PC-9 (cell line): ENCODE measurements around the gene RPL19. TPM values are rescaled to one million over a fixed set of nuclear protein-coding genes. Genes with fewer than 3 reads are reported as not detected.

Source experiments
- BruUV-seq: library from RNA; stranded (reverse); fragments of 400-500 nt; replicated peaks from 2 replicates; lab custom pipeline; 2021; lab: Mats Ljungman, UMichigan
- CTCF ChIA-PET: fragments of 300-600 bp; sonication (Branson Sonifier 250); formaldehyde crosslinking; loops from one replicate; lab custom pipeline; 2022; ENCODE audit warnings: antibody characterized with exemption; lab: Charles Lee
- POLR2A ChIA-PET: fragments of 300-600 bp; sonication (Branson Sonifier 250); formaldehyde crosslinking; loops from one replicate; lab custom pipeline; 2022; ENCODE audit warnings: antibody characterized with exemption; ENCODE audit not compliant: unreplicated experiment; lab: Charles Lee
- DNase-seq, 2 experiments: peaks; one replicate each; pipeline versions ENCODE4 v3.0.0 to v3.0.0-alpha.2; 2015 to 2022; ENCODE audit warnings: mixed read lengths in 1 of 2
- H2AFZ ChIP-seq: fragments of 200-600 bp; sonication (generic); 2 replicates; pipeline ENCODE4 v1.8.1; 2017; ENCODE audit warnings: antibody characterized with exemption
- H3F3A ChIP-seq: fragments of 200-600 bp; sonication (generic); 2 replicates; pipeline ENCODE4 v1.8.1; 2017; ENCODE audit warnings: antibody characterized with exemption, mild to moderate bottlenecking, low read depth; ENCODE audit not compliant: insufficient read depth
- H3K27ac ChIP-seq: fragments of 200-600 bp; sonication (generic); 2 replicates; pipeline ENCODE4 v1.6.1; 2016; ENCODE audit warnings: mixed run types
- H3K27me3 ChIP-seq: fragments of 200-600 bp; sonication (generic); 2 replicates; pipeline ENCODE4 v1.6.1; 2016; ENCODE audit warnings: low read depth, mixed run types; ENCODE audit not compliant: insufficient read depth
- H3K36me3 ChIP-seq: fragments of 200-600 bp; sonication (generic); 2 replicates; pipeline ENCODE4 v1.6.1; 2016; ENCODE audit warnings: low read depth, mixed run types
- H3K4me1 ChIP-seq: fragments of 200-600 bp; sonication (generic); replicated peaks from 2 replicates; pipeline ENCODE4 v1.6.1; 2016; ENCODE audit warnings: mixed run types; ENCODE audit not compliant: insufficient read depth
- H3K4me2 ChIP-seq: fragments of 200-600 bp; sonication (generic); 2 replicates; pipeline ENCODE4 v1.6.1; 2017; ENCODE audit warnings: mixed run types
- H3K4me3 ChIP-seq: fragments of 200-600 bp; sonication (generic); 2 replicates; pipeline ENCODE4 v1.6.1; 2016; ENCODE audit warnings: mixed run types
- H3K79me2 ChIP-seq: fragments of 200-600 bp; sonication (generic); 2 replicates; pipeline ENCODE4 v1.6.1; 2017; ENCODE audit warnings: low read depth, mixed run types
- H3K9me2 ChIP-seq: fragments of 200-600 bp; sonication (generic); 2 replicates; pipeline ENCODE4 v1.8.1; 2017; ENCODE audit warnings: mild to moderate bottlenecking; ENCODE audit not compliant: insufficient read depth
- H3K9me3 ChIP-seq: fragments of 200-600 bp; sonication (generic); 2 replicates; pipeline ENCODE4 v1.8.1; 2016; ENCODE audit warnings: low read depth; ENCODE audit not compliant: insufficient read depth
- H4K20me1 ChIP-seq: fragments of 200-600 bp; sonication (generic); 2 replicates; pipeline ENCODE4 v1.8.1; 2017; ENCODE audit not compliant: insufficient read depth
- CTCF ChIP-seq: fragments of 200-600 bp; sonication (generic); conservative IDR thresholded peaks from 2 replicates; pipeline ENCODE4 v1.6.1; 2017; ENCODE audit warnings: mixed run types, antibody characterized with exemption, mild to moderate bottlenecking, moderate library complexity
- EZH2 ChIP-seq: fragments of 200-600 bp; sonication (generic); IDR thresholded peaks from 2 replicates; pipeline ENCODE4 v1.8.0; 2017; ENCODE audit warnings: antibody characterized with exemption, low read depth
- intact Hi-C: fragments of 100-400 bp; cut with micrococcal nuclease; formaldehyde crosslinking; loops from one replicate; pipeline ENCODE4 v1.10.0; 2022; ENCODE audit not compliant: unreplicated experiment
- total RNA-seq: library from RNA; stranded (reverse); gene quantifications from 2 replicates; pipeline ENCODE4 v1.2.3, GENCODE V29; 2021

The RPL19 gene
- total RNA-seq, 1 experiment from 2014 or later = 1,670 TPM

GRCh38 chr17:39231591-39232551, 31.8 kb downstream of the RPL19 start:
- no peak overlapping the region for H3K27ac ChIP-seq
- DNase-seq = no peak
- peaks cover 4% of the 10 kb centered on the region; the same call in 1 of the 2 replicates for H3F3A ChIP-seq
- no peaks in the 10 kb centered on the region for H4K20me1 ChIP-seq
- intact Hi-C loops = no loop called here
- CTCF ChIA-PET = interaction anchor here (0.5 to 1.4 kb wide), 6 partner anchors 18 to 254 kb away, joined by 3 to 10 read pairs (median 6); partner anchors contain the start of gene RPL19
- H2AFZ ChIP-seq = no peak overlapping the region
- H3K36me3 ChIP-seq = no peaks in the 10 kb centered on the region
- TF ChIP-seq EZH2 = no peak
- TF ChIP-seq CTCF = peak; percentile 54
- H3K4me1 ChIP-seq = peaks cover 10% of the 10 kb centered on the region; the same call in 1 of the 2 replicates
- no peak overlapping the region for H3K4me3 ChIP-seq
- no peaks in the 10 kb centered on the region for H3K79me2 ChIP-seq
- H3K9me3 ChIP-seq = no peaks in the 10 kb centered on the region
- H3K4me2 ChIP-seq = no peak overlapping the region
- POLR2A ChIA-PET = no interaction called here
- BruUV-seq = no TSS peak
- H3K27me3 ChIP-seq = no peaks in the 10 kb centered on the region
- H3K9me2 ChIP-seq = no peaks in the 10 kb centered on the region

- intact Hi-C loops = no loop called here
- Histone ChIP-seq H3K9me3 (no peaks in the 10 kb centered on the region), H3K4me2 (no peak overlapping the region), H3K27me3 (no peaks in the 10 kb centered on the region), H3K4me3 (no peak overlapping the region), H3K4me1 (peaks cover 13% of the 10 kb centered on the region), H4K20me1 (no peaks in the 10 kb centered on the region), H3K79me2 (no peaks in the 10 kb centered on the region), H3F3A (peaks cover 7% of the 10 kb centered on the region), H3K9me2 (no peaks in the 10 kb centered on the region), H2AFZ (no peak overlapping the region), H3K36me3 (no peaks in the 10 kb centered on the region), H3K27ac (no peak overlapping the region)
- CTCF ChIA-PET = interaction anchor here (0.6 to 1.7 kb wide), 8 partner anchors 9 to 1048 kb away, joined by 3 to 20 read pairs (median 6); no protein-coding TSS in a partner anchor
- BruUV-seq = no TSS peak
- DNase-seq = no peak
- TF ChIP-seq CTCF (peak; percentile 83), EZH2 (no peak)
- POLR2A ChIA-PET = no interaction called here
These were observed 35.7 kb downstream of the RPL19 start for GRCh38 chr17:39235555-39236449.

GRCh38 chr17:39236450-39236927, 36.4 kb downstream of the RPL19 start:
- Histone ChIP-seq H3K4me2 (no peak overlapping the region), H3K27me3 (no peaks in the 10 kb centered on the region), H3K36me3 (no peaks in the 10 kb centered on the region), H3K4me3 (no peak overlapping the region), H3K4me1 (peaks cover 13% of the 10 kb centered on the region), H2AFZ (no peak overlapping the region), H3K27ac (no peak overlapping the region), H3K9me3 (no peaks in the 10 kb centered on the region), H3F3A (peaks cover 7% of the 10 kb centered on the region), H4K20me1 (no peaks in the 10 kb centered on the region), H3K9me2 (no peaks in the 10 kb centered on the region), H3K79me2 (no peaks in the 10 kb centered on the region)
- ChIA-PET POLR2A (interaction anchor here (0.5 to 0.6 kb wide), 2 partner anchors 105 to 584 kb away, joined by 4 to 5 read pairs; no protein-coding TSS in a partner anchor), CTCF (interaction anchor here (0.7 to 1.7 kb wide), 4 partner anchors 8 to 1047 kb away, joined by 4 to 8 read pairs (median 6); no protein-coding TSS in a partner anchor)
- TF ChIP-seq CTCF = no peak
- TF ChIP-seq EZH2 = no peak
- no peak for DNase-seq
- intact Hi-C loops = no loop called here
- BruUV-seq = no TSS peak
